BJ (cell line): ENCODE measurements around the gene LY6G6C. TPM values are rescaled to one million over a fixed set of nuclear protein-coding genes. Genes with fewer than 3 reads are reported as not detected.

Experiments
- CTCF ChIA-PET: fragments of 350-600 bp; formaldehyde crosslinking; extraction: SDS; loops from one replicate; lab custom pipeline; 2021; ENCODE audit warnings: antibody characterized with exemption, inconsistent platforms; lab: Yijun Ruan, JAX
- POLR2A ChIA-PET: fragments of 300-600 bp; sonication (Branson Sonifier 250); formaldehyde crosslinking; extraction: SDS; loops from one replicate; lab custom pipeline; 2021; ENCODE audit warnings: antibody characterized with exemption; lab: Charles Lee
- DNase-seq: peaks from one replicate; pipeline ENCODE4 v3.0.0-alpha.2; 2011; ENCODE audit warnings: low read depth
- H3K27me3 ChIP-seq: 2 replicates; pipeline ENCODE4 v1.6.0; 2011; ENCODE audit warnings: low read length; ENCODE audit not compliant: control insufficient read depth, insufficient read depth
- H3K36me3 ChIP-seq: 2 replicates; pipeline ENCODE4 v1.5.1; 2011; ENCODE audit warnings: low read length; ENCODE audit not compliant: control insufficient read depth, insufficient read depth
- H3K4me3 ChIP-seq: 2 replicates; pipeline ENCODE4 v1.5.1; 2011; ENCODE audit warnings: low read depth, mild to moderate bottlenecking, control low read depth, low read length
- CTCF ChIP-seq: IDR thresholded peaks from 2 replicates; pipeline ENCODE4 v1.5.1; 2011; ENCODE audit warnings: low read depth, mild to moderate bottlenecking, control low read depth, inconsistent platforms, low read length, moderate library complexity; ENCODE audit not compliant: insufficient read depth
- polyA plus RNA-seq: library from polyadenylated mRNA; depleted of rRNA; stranded (reverse); fragments of >200 nt; gene quantifications from 2 replicates; pipeline ENCODE4 v1.2.3, GENCODE V29; 2011

The LY6G6C gene
- polyA plus RNA-seq, 1 experiment: not detected

- Histone ChIP-seq H3K27me3 (peaks cover 8% of the 10 kb centered on the region), H3K36me3 (no peaks in the 10 kb centered on the region), H3K4me3 (no peak within 1 kb of the TSS)
- TF ChIP-seq CTCF: no peak
- DNase-seq: no peak
- POLR2A ChIA-PET: no interaction called here
- CTCF ChIA-PET: interaction anchor here (0.6 to 2.8 kb wide), 5 partner anchors 9 to 215 kb away, joined by 3 to 11 read pairs (median 4); no protein-coding TSS in a partner anchor
Observed at GRCh38 chr6:31715022-31715958, 6.3 kb downstream of the LY6G6C start, which contains the start of gene LY6G6D. TSS of gene LY6G6D (plus strand) at chr6:31715348. CDS start at chr6:31715356, 8 bp downstream.

GRCh38 chr6:31713991-31714684 lies 7.4 kb downstream of the LY6G6C start:
- no peak for TF ChIP-seq CTCF
- H3K27me3 ChIP-seq: peaks cover 8% of the 10 kb centered on the region
- CTCF ChIA-PET: interaction anchor here (0.7 to 2.8 kb wide), 4 partner anchors 10 to 1305 kb away, joined by 3 to 11 read pairs (median 4); no protein-coding TSS in a partner anchor
- POLR2A ChIA-PET: no interaction called here
- H3K36me3 ChIP-seq: no peaks in the 10 kb centered on the region
- no peak overlapping the region for H3K4me3 ChIP-seq
- no peak for DNase-seq

GRCh38 chr6:31713465-31713864 lies 8.1 kb downstream of the LY6G6C start:
- TF ChIP-seq CTCF: no peak
- Histone ChIP-seq H3K36me3 (no peaks in the 10 kb centered on the region), H3K4me3 (no peak overlapping the region), H3K27me3 (peaks cover 8% of the 10 kb centered on the region; the same call in 1 of the 2 replicates)
- DNase-seq: no peak
- ChIA-PET CTCF (interaction anchor here (2.8 kb wide), 1 partner anchor 16 kb away, joined by 11 read pairs; no protein-coding TSS in a partner anchor), POLR2A (no interaction called here)

DNA sequence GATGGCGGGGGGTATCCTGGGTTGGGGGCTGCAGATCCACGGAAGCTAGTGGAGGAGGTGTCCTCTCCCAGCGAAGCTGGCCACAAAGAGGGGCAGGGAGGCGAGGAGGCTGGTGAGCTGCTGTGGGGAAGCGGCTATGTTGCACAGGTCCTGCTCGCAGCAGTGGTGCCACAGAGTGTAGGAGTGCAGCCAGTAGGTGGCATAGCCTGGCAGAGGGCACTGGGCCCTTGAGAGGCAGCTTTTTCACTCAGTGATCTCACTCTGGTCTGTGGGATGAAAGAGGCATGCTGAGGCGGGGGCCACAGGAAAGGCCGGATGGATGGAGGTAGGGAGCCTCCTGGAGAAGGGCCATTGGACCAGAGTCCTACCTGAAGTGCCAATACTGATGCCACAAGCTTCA lies 9.2 kb downstream of the LY6G6C start:
- no peak for TF ChIP-seq CTCF
- ChIA-PET CTCF (interaction anchor here (1.4 kb wide), 1 partner anchor 14 kb away, joined by 4 read pairs; no protein-coding TSS in a partner anchor), POLR2A (no interaction called here)
- Histone ChIP-seq H3K27me3 (peaks cover 6% of the 10 kb centered on the region; the same call in 1 of the 2 replicates), H3K36me3 (no peaks in the 10 kb centered on the region), H3K4me3 (no peak overlapping the region)
- no peak for DNase-seq

- no peak for DNase-seq
- POLR2A ChIA-PET: no interaction called here
- H3K4me3 ChIP-seq: no peak overlapping the region
- no peaks in the 10 kb centered on the region for H3K36me3 ChIP-seq
- no peak for TF ChIP-seq CTCF
- H3K27me3 ChIP-seq: peaks cover 5% of the 10 kb centered on the region; the same call in 1 of the 2 replicates
- CTCF ChIA-PET: interaction anchor here (0.7 to 1.7 kb wide), 3 partner anchors 8 to 58 kb away, joined by 3 to 5 read pairs (median 4); partner anchors contain the start of gene ABHD16A
Observed at GRCh38 chr6:31711233-31711632, 10.3 kb downstream of the LY6G6C start.
